GM12801 (cell line): ENCODE data around the gene LMX1A.

ENCODE experiments used
- CTCF ChIP-seq: IDR thresholded peaks from one replicate; pipeline ENCODE4 v1.5.1; 2011; ENCODE audit warnings: control low read depth; ENCODE audit not compliant: insufficient read length; ENCODE audit errors: extremely low read depth

The LMX1A gene

GRCh38 chr1:165241321-165241720 lies 115.2 kb downstream of the LMX1A start:
- no peak for TF ChIP-seq CTCF

GRCh38 chr1:165240492-165240891 lies 116.0 kb downstream of the LMX1A start:
- no peak for TF ChIP-seq CTCF

GRCh38 chr1:165239873-165240272 lies 116.6 kb downstream of the LMX1A start:
- no peak for TF ChIP-seq CTCF

GRCh38 chr1:165235777-165236291 lies 120.7 kb downstream of the LMX1A start:
- no peak for TF ChIP-seq CTCF

GRCh38 chr1:165235155-165235776 lies 121.2 kb downstream of the LMX1A start:
- no peak for TF ChIP-seq CTCF

- TF ChIP-seq CTCF: no peak
Observed at GRCh38 chr1:165234149-165234548, 122.4 kb downstream of the LMX1A start.

- no peak for TF ChIP-seq CTCF
Observed at GRCh38 chr1:165228676-165229075, 127.8 kb downstream of the LMX1A start.

GRCh38 chr1:165228111-165228655 lies 128.3 kb downstream of the LMX1A start:
- TF ChIP-seq CTCF: no peak
